Measurements from ENCODE around the gene PCNX2. TPM values are rescaled to one million over a fixed set of nuclear protein-coding genes. Genes with fewer than 3 reads are reported as not detected.

Gene PCNX2
- total and polyA plus RNA-seq, 2 of the 8 experiments (the other 6 are each of a cell fraction or from before 2014, with no cell fraction given): 46.1 to 57.6 TPM

DNA sequence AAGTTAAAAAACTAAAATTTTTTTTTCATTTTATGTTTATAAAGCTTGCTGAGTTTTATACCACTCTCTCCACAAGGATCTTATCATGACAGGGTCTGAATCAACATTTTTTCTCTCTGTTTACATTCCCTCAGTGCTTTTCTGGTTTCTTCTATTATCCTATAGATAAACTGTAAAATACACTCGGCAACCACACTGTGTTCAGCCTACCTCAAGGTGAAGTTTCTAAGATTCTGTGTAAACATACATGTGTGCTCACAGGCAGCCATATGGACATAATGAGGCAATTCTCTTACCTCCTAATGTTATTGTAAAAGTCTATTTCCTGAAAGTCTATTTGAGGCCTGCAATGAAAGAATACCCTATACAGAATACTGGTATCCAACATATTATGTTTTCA, 230.5 kb downstream of the PCNX2 start (continued):
- TF ChIP-seq, protein P1, sequence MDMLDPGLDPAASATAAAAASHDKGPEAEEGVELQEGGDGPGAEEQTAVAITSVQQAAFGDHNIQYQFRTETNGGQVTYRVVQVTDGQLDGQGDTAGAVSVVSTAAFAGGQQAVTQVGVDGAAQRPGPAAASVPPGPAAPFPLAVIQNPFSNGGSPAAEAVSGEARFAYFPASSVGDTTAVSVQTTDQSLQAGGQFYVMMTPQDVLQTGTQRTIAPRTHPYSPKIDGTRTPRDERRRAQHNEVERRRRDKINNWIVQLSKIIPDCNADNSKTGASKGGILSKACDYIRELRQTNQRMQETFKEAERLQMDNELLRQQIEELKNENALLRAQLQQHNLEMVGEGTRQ (IDR thresholded peaks at IDR 0.05; ENCODE audit: low read length): no peak
- TF ChIP-seq JUN (IDR thresholded peaks at IDR 0.05; ENCODE audit: low read depth, low read length) (no peak), SIRT6 (IDR thresholded peaks at IDR 0.05; ENCODE audit: low read length) (no peak), CBX5 (IDR thresholded peaks at IDR 0.05; ENCODE audit: low read depth, low read length) (no peak), BRCA1 (IDR thresholded peaks at IDR 0.05; ENCODE audit: low read depth, low read length) (no peak)
